ENCODE results near the gene MYO3B. TPM values are rescaled to one million over a fixed set of nuclear protein-coding genes. Genes with fewer than 3 reads are reported as not detected.

Gene MYO3B
- total RNA-seq, 4 donors from 2014 or later, result 0.06 TPM; not detected in 3

DNA sequence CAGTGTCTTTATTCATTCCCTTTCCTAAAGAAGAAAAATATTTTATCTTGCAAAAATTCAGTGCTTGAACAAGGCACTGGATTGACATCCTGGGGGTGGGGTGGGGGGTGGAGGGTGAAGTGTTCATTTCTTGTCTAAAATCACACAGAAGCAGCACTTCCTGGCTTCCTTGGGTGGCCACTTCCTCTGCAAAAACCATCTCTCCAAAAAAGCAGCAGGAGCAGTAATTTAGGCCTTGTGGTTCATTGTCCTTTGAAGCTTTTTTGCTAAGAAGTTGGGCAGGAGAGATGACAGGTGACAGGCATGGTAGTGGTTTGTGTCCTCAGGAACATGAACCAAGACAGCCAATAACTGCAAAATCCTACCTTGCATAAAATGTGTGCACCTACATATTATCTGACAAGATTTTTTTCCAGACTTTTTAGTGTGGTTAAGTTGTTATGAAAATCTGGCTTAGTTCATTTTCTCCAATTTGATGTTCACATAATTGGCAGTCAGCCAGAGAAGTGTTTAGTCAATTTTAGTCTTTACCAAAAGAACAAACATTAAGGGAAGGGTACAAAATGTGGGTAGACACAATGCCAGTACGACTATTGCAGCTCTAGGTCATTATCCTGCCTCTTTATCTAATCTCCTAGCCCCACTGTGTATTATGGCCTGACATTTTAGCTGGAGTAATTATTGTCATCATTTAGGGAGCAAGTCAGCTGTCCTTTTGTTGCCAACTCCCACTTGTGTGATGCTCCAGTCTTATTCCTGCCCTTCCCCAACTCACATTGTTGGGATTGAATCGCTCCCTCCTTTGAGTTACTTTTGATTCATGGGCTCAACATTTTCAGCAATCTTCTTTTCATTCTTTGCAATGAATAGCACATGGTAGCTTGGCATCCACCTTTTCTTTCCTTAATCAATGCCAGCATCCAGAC lies 177.2 kb downstream of the MYO3B start:
- no peaks in the 10 kb centered on the region for H3K9me3 ChIP-seq
- no peak overlapping the region for H3K4me3 ChIP-seq
- no peak for TF ChIP-seq EP300 (IDR thresholded peaks at IDR 0.05)
- TF ChIP-seq, protein P1, sequence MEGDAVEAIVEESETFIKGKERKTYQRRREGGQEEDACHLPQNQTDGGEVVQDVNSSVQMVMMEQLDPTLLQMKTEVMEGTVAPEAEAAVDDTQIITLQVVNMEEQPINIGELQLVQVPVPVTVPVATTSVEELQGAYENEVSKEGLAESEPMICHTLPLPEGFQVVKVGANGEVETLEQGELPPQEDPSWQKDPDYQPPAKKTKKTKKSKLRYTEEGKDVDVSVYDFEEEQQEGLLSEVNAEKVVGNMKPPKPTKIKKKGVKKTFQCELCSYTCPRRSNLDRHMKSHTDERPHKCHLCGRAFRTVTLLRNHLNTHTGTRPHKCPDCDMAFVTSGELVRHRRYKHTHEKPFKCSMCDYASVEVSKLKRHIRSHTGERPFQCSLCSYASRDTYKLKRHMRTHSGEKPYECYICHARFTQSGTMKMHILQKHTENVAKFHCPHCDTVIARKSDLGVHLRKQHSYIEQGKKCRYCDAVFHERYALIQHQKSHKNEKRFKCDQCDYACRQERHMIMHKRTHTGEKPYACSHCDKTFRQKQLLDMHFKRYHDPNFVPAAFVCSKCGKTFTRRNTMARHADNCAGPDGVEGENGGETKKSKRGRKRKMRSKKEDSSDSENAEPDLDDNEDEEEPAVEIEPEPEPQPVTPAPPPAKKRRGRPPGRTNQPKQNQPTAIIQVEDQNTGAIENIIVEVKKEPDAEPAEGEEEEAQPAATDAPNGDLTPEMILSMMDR (IDR thresholded peaks at IDR 0.05), result no peak
- TF ChIP-seq POLR2AphosphoS5 (IDR thresholded peaks at IDR 0.05), result no peak
- TF ChIP-seq POLR2A (IDR thresholded peaks at IDR 0.05; ENCODE audit: low read depth), result no peak
- no peaks in the 10 kb centered on the region for H3K36me3 ChIP-seq
- intact Hi-C loops (cut with DNase I), result no loop called here
- WGBS, result 68% methylated on average over 2 of the region's 2 CpGs
- H3K4me1 ChIP-seq, result no peaks in the 10 kb centered on the region
- DNase-seq (ENCODE audit: extremely low spot score), result no peak
- H3K27me3 ChIP-seq, result peaks cover 0 to 10% (median 0%) of the 10 kb centered on the region in 4 donors
- no peak overlapping the region for H3K27ac ChIP-seq (replicated peaks in 1 of 4)

DNA sequence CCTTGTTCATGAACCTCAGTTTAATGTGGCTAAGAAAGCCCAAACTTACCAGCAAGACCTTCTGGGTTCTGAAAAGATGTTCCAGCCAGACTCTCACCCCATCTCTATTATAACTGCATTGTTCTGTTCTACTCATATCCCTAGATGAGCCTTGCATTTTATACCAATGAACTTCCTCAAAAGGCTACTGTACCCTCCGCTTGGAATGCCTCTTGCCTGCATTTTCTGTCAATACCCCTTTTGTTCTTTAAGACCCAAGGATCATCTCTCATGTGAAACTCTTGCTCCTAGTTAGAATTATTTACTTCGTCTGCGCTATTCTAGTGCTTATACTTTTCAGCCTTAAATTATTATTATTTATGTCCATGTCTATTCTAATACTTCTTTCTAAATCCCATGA lies 181.5 kb downstream of the MYO3B start:
- Histone ChIP-seq H3K27ac (replicated peaks in 1 of 4) (no peak overlapping the region), H3K9me3 (no peaks in the 10 kb centered on the region), H3K27me3 (peaks cover 0 to 16% (median 0%) of the 10 kb centered on the region in 4 donors), H3K36me3 (no peaks in the 10 kb centered on the region), H3K4me3 (no peak overlapping the region), H3K4me1 (no peaks in the 10 kb centered on the region)
- TF ChIP-seq EP300 (IDR thresholded peaks at IDR 0.05), result no peak
- no peak for TF ChIP-seq POLR2A (IDR thresholded peaks at IDR 0.05; ENCODE audit: low read depth)
- TF ChIP-seq POLR2AphosphoS5 (IDR thresholded peaks at IDR 0.05), result no peak
- TF ChIP-seq, protein P1 (IDR thresholded peaks at IDR 0.05), result no peak
- 86% methylated on average over 3 of the region's 3 CpGs for WGBS
- DNase-seq (ENCODE audit: extremely low spot score), result no peak
- intact Hi-C loops (cut with DNase I), result no loop called here

DNA sequence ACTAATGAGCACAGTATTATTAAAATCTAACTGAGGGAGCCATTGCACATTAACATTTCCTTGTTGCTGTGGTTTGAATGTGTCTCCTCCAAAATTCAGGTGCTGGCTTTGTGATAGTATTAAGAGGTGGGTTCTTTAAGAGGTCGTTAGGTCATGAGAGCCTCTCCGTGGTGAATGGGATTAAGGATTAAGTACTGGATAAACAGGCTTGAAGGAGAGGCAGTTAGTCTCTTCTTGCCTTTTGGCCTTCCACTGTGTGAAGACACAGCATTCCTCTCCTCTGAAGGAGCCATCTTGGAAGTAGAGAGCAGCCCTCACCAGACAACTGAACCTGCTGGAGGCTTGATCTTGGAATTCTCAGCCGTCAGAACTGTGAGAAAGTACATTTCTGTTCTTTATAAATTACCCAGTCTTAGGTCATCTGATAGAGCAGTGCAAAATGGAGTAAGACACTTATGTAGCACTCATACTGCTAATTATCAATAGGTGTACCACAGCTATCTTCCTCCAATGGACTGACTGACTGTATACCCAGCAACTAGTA lies 182.7 kb downstream of the MYO3B start:
- no peak for DNase-seq (ENCODE audit: extremely low spot score)
- Histone ChIP-seq H3K4me3 (no peak overlapping the region), H3K27ac (replicated peaks in 1 of 4) (no peak overlapping the region), H3K36me3 (no peaks in the 10 kb centered on the region), H3K4me1 (no peaks in the 10 kb centered on the region), H3K27me3 (peaks cover 0 to 17% (median 1%) of the 10 kb centered on the region in 4 donors), H3K9me3 (no peaks in the 10 kb centered on the region)
- 47% methylated on average over 3 of the region's 3 CpGs for WGBS
- TF ChIP-seq, protein P1 (IDR thresholded peaks at IDR 0.05), result no peak
- intact Hi-C loops (cut with DNase I), result no loop called here

DNA sequence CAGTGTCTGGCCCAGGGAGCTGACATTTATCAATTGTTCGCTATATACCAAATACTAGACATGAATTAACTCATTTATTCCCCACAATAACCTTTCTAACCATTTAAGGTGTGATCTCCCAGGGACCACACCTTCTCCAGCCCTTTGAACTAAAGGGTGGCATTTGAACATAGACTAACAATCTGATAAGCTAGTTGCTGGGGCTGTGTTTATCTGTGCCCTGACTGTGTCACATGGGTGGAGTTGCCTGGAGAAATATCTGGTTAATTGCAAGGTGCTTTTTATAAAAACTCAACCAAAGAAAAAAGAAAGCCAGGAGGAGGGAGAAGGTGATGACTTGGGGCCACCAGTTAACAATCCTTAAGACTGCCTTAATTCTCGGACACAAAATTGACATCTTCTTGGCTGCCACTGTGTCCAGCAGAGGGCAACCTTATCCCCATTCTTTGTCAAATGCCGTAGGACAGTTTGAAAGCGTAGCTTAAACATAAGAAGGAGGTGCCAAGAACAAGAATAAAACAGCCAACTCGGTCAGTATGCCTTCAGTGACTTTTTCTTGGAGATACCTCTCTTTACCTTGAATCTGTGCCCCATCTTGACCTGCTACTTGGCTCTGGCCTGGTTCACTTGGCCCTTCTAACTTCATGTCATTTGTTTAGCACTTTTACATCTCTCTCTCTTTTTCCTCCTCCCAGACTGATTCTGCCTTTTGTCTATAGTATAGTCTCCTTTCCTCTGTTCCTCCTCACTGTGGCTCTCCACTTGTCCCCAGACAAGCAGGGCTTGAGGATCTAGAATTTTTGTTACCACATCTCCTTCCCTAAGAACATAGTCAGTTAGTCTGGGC lies 183.4 kb downstream of the MYO3B start:
- 29% methylated on average over 5 of the region's 5 CpGs for WGBS
- DNase-seq (ENCODE audit: extremely low spot score), result no peak
- H3K9me3 ChIP-seq, result no peaks in the 10 kb centered on the region
- intact Hi-C loops (cut with DNase I), result no loop called here
- H3K36me3 ChIP-seq, result no peaks in the 10 kb centered on the region
- no peak overlapping the region for H3K27ac ChIP-seq (replicated peaks in 1 of 4)
- no peak overlapping the region for H3K4me3 ChIP-seq
- H3K27me3 ChIP-seq, result peaks cover 0 to 24% (median 3%) of the 10 kb centered on the region in 4 donors
- H3K4me1 ChIP-seq, result no peaks in the 10 kb centered on the region
- TF ChIP-seq, protein P1 (IDR thresholded peaks at IDR 0.05), result peak; percentile 34 to 55 (median 36)
- TF ChIP-seq POLR2A (IDR thresholded peaks at IDR 0.05; ENCODE audit: low read depth), result no peak

Data from esophagus muscularis mucosa (tissue), 4 donors.